ENCODE results near the gene GPR135.

The GPR135 gene

GRCh38 chr14:59422069-59422881, 42.9 kb downstream of the GPR135 start:
- DNase-seq = no peak

- no peak for DNase-seq
These were observed 45.9 kb downstream of the GPR135 start for GRCh38 chr14:59419303-59419702.

GRCh38 chr14:59417311-59417710, 47.9 kb downstream of the GPR135 start:
- no peak for DNase-seq

GRCh38 chr14:59415836-59416602, 49.2 kb downstream of the GPR135 start:
- DNase-seq = no peak
